Chondrocyte (in vitro differentiated cells): Measurements from ENCODE around the gene MYL9. TPM values are rescaled to one million over a fixed set of nuclear protein-coding genes. Genes with fewer than 3 reads are reported as not detected.

ENCODE experiments used
- DNase-seq: peaks from one replicate; pipeline ENCODE4 v3.0.0; 2021; ENCODE audit warnings: mixed read lengths, low spot score
- H3K27ac Mint-ChIP-seq: one replicate; pipeline ENCODE4 v1.8.0; 2021; ENCODE audit warnings: mild to moderate bottlenecking, moderate library complexity, mixed read lengths; ENCODE audit not compliant: unreplicated experiment
- H3K27me3 Mint-ChIP-seq: 2 replicates; pipeline ENCODE4 v1.8.0; 2021; ENCODE audit warnings: low read depth, mixed read lengths
- H3K36me3 Mint-ChIP-seq: 2 replicates; pipeline ENCODE4 v1.8.0; 2021; ENCODE audit warnings: low read depth, mixed read lengths
- H3K4me1 Mint-ChIP-seq: 2 replicates; pipeline ENCODE4 v1.8.0; 2021; ENCODE audit warnings: low read depth, mild to moderate bottlenecking, mixed read lengths
- H3K4me3 Mint-ChIP-seq: one replicate; pipeline ENCODE4 v1.8.0; 2021; ENCODE audit warnings: mild to moderate bottlenecking, moderate library complexity, mixed read lengths; ENCODE audit not compliant: unreplicated experiment
- H3K9me3 Mint-ChIP-seq: 2 replicates; pipeline ENCODE4 v1.8.0; 2021; ENCODE audit warnings: low read depth, mixed read lengths
- total RNA-seq: library from RNA; stranded (reverse); gene quantifications from 3 replicates; pipeline ENCODE4 v1.2.1, GENCODE V29; 2021
- TF ChIP-seq, protein P1 (sequence below): fragments of 200-600 bp; sonication (generic); IDR thresholded peaks from 2 replicates; pipeline ENCODE4 v1.5.0; 2021; ENCODE audit warnings: antibody characterized with exemption, mild to moderate bottlenecking, moderate library complexity

Gene MYL9
- total RNA-seq, 1 donor from 2014 or later: 1,930 TPM

DNA sequence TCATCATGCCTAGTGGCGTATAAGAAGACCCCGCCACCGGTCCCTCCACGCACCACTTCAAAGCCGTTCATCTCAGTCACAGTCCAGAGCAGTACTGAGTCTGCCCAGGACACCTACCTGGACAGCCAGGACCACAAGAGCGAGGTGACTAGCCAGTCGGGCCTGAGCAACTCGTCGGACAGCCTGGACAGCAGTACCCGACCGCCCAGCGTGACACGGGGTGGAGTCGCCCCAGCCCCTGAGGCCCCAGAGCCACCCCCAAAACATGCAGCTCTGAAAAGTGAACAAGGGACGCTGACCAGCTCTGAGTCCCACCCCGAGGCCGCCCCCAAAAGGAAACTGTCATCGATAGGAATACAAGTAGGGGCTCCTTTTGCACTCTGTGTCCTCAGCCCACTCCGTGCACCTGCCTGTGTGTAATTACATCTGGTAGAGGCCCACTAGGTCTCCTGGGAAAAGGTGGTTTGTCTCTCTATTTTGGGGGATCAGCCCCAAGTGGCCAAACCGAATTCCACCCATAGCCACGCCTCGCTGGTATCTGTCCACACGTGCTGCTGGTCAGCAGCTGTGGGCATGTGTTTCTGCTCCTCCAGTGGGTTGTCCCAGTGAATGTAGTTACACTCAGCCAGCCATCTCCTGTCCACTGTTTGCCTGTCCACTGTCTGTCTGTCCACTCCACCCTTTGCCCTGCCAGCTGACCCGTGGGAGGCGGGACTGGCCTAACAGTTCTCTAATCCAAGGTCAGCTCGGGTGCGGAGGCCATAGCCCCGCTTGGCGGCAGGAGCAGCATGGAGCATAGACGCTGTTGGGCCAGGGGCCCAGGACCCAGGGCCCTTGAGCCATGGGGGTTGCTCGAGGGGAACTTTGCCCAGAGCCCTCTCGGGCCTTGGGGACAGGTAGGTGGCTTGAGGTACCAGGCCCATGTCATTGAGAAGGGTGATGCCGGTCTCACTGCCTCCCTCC is 44.3 kb upstream of the MYL9 start:
- Mint-ChIP-seq H3K4me1 (peaks cover 56% of the 10 kb centered on the region), H3K9me3 (no peaks in the 10 kb centered on the region), H3K36me3 (peaks cover 33% of the 10 kb centered on the region), H3K27me3 (no peaks in the 10 kb centered on the region), H3K4me3 (no peak overlapping the region), H3K27ac (no peak overlapping the region)
- DNase-seq: no peak
- TF ChIP-seq, protein P1, sequence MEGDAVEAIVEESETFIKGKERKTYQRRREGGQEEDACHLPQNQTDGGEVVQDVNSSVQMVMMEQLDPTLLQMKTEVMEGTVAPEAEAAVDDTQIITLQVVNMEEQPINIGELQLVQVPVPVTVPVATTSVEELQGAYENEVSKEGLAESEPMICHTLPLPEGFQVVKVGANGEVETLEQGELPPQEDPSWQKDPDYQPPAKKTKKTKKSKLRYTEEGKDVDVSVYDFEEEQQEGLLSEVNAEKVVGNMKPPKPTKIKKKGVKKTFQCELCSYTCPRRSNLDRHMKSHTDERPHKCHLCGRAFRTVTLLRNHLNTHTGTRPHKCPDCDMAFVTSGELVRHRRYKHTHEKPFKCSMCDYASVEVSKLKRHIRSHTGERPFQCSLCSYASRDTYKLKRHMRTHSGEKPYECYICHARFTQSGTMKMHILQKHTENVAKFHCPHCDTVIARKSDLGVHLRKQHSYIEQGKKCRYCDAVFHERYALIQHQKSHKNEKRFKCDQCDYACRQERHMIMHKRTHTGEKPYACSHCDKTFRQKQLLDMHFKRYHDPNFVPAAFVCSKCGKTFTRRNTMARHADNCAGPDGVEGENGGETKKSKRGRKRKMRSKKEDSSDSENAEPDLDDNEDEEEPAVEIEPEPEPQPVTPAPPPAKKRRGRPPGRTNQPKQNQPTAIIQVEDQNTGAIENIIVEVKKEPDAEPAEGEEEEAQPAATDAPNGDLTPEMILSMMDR: no peak

DNA sequence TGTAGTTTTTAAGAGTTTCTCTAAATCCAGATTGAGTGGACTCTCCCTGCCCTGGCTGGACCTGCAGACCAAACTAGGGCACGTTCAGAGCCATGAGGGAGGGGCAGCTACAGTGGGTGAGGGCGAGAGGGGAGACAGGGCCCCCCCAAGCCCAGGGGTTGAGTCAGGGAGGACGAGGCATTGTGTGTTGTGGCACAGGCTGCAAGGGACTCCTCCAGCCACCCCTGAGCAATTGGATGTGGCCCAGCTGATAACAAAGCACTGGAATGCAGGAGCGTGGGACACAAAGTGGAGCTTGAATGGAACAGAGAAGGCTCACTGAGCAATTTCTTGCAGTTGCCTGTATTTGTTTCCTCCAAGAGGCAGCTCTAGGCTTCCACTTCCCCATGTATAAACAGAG is 43.5 kb upstream of the MYL9 start:
- peaks cover 34% of the 10 kb centered on the region for H3K36me3 Mint-ChIP-seq
- no peaks in the 10 kb centered on the region for H3K9me3 Mint-ChIP-seq
- peaks cover 48% of the 10 kb centered on the region for H3K4me1 Mint-ChIP-seq
- no peak overlapping the region for H3K4me3 Mint-ChIP-seq
- no peak for DNase-seq
- H3K27me3 Mint-ChIP-seq: no peaks in the 10 kb centered on the region
- TF ChIP-seq, protein P1: no peak
- peak overlapping the region; percentile 61 for H3K27ac Mint-ChIP-seq

DNA sequence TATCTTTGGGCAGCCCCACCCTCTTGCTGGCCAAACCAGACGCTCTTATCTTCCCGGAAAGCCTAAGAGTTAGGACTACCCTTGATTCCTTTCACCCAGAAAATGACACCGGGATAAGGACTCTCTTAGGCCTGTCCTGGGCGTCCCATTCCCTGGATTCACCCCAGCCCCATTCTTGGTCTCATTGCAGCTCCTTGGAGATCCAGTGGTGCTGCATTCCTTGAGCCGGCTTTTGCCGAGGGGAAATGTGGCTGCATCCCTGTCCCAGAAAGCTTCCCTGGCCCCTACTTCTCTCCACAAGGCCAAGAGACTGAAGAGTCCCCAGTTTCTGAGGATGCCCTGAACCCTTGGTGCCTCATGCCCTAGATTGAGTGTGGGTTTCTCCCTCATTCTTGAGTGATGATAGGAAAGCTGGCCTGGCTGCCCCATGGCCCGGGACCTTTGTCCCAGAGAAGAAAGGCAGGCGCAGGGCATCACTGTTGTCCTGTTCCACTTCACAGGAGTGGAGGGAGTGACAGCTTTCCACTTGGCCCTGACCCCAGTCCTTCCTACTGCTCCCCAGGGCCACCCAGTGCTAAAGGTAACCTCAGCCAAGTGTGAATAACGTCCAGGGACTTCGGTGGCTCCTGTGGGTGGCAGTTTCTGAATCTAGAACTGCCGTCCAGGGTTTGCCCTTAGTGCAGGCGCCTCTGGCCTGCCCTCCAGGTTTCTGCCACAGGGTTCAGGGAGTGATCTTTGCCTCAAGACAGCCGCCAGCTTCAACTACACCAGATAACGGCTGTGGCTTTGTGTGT is 42.7 kb upstream of the MYL9 start:
- no peak for DNase-seq
- Mint-ChIP-seq H3K27ac (peak overlapping the region; percentile 61), H3K4me3 (no peak overlapping the region), H3K4me1 (peaks cover 46% of the 10 kb centered on the region), H3K9me3 (no peaks in the 10 kb centered on the region), H3K27me3 (no peaks in the 10 kb centered on the region), H3K36me3 (peaks cover 36% of the 10 kb centered on the region)
- TF ChIP-seq, protein P1: no peak

DNA sequence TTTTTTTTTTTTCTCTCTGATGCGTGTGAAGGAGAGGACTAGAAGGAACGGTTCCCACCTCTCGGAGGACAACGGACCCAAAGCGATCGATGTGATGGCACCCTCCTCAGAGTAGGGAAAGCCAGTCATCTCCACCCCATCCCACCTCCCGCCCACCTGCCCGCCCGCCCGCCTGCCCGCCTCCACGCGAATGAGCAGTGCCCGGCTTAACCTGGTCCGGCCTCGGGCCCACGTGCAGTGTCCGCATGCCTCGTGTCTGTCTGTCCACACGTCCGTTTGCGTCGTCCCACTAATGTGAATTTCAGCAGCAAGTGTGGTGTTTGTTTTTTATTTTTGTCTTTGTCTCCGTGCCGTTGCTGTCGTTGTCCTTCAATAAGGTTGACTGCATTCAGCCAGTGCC is 42.1 kb upstream of the MYL9 start:
- DNase-seq: no peak
- peak overlapping the region; percentile 82 for H3K27ac Mint-ChIP-seq
- H3K4me1 Mint-ChIP-seq: peaks cover 40% of the 10 kb centered on the region
- no peak overlapping the region for H3K4me3 Mint-ChIP-seq
- TF ChIP-seq, protein P1: no peak
- peaks cover 38% of the 10 kb centered on the region for H3K36me3 Mint-ChIP-seq
- no peaks in the 10 kb centered on the region for H3K9me3 Mint-ChIP-seq
- no peaks in the 10 kb centered on the region for H3K27me3 Mint-ChIP-seq
